HG02870 (cell line): ENCODE measurements around the gene C16orf46.
"Not testable (repeated sequence)": the region's sequence is repeated elsewhere in the genome, so short reads cannot be mapped to it uniquely, and the experiment has no call there.

Experiments
- ATAC-seq: cut with Tn5 transposase; IDR thresholded peaks from one replicate; pipeline ENCODE4 v1.9.1; 2021; ENCODE audit warnings: mild to moderate bottlenecking, moderate library complexity; ENCODE audit not compliant: unreplicated experiment

C16orf46 gene, protein sequence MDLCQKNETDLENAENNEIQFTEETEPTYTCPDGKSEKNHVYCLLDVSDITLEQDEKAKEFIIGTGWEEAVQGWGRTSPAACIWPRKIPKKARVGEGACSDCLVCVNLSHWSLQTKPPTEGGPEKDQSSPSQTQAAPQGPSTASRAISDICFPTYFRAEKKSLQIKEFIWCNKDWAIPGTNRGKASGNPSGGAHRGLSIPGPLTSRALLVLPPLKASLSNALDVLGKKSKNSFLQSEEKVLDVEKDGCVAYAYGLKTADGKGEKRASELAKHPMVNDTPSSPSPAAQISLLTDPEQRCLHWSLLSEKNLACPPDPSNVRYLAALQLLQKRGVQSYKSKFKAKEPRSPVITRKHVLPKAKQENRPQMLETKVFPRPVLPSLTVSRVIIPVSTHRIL

DNA sequence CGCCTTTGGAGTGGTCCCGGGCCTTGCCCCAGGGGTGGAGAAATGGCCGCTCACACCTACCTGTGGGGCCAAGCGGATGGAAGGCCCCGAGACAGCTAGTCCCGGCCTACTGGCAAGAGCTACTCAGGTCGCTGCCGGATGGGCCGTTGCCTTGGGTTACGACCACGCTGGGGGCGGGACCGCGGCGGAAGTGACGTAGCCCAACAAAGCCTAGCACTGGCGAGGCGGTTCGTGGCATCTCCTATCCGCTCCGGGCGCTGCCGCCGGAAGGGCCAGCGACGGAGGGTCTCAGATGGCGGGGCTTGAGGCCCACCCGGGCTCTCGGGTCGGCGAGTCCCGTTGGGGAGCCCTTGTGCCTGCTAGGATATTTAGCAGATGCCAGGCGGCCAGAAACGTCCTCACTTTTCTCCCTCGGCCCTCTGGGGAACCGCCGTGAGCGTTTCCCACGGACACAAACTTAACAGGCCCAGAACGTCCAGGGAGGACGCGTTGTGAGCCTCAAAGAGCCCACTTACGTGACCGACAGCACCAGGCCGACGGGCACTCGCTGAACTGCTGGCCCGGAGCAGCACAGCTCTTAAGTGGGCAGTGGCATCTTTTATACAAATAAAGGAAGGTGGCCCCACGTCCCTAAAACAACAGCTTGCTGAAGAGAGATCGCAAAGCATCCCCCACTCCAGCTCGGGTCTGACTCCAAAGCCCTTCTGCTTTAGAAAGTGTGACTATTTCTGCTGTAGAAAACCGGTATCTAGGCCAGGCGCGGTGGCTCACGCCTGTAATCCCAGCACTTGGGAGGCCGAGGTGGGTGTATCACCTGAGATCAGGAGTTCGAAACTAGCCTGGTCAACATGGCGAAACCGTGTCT is at the start of gene C16orf46:
C16orf46 (minus strand) TSS at position 163 of the 865 bp plus-strand sequence. CDS start 13,283 bp downstream, outside the sequence.
- ATAC-seq: peak; percentile 96

DNA sequence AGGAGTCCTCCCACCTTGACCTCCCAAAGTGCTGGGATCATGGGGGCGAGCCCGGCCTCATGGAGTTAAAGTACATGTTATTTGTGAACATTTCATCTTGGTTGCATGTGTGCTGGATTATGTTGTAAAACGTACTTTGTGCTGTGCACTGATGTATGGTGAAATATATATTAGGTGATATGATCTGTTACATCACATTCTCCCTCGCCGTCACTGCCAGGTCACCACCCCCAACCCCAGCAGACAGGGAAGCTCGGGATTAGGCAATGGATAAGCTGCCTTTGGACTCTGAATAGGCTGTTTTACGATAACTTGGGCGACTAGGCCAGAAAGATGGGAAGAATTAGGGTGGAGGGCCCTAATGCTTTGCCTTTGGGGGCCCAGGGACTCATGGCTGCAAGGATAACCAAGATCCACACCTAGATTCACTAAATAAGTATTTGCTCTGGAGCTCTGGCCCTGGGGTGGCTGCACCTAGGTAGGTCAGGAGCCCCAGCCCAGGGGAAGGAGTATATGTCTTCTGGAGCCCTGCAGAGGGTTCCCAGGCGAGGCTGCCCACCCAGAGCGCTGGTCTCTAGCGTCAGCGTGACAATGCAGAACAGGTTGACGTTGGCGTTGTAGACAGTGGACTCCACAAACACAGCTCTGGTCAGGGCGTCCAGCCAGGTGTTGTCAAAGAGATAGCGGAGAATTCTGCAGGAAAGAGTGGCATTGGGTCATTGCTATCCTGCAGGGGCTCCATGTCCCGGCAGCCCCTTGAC is 46.2 kb upstream of the C16orf46 start:
- no peak for ATAC-seq

DNA sequence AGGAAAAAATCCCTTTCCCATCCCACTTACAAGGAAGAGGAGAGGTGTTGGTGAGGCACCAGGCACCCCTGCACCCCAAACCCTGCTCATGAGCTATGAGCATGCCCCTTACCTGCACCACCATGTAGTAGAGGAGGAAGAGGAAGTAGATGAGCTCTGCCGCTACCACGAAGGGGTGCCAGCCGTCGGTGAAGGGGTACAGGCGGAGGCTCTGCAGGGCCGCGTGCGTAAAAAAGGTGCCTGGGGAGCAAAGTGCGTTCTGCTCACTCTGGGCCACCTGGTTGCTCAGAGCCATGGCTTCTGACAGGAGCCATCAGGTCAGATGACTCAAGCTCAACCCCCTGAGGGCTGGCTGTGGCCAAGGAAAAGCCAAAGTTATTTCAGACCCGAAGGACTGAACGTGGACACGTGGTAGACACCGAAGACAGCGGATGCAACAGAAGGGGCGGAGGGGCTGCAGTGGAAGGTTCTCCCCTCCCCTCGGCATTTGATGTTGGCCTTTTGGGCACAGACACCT is 44.5 kb upstream of the C16orf46 start:
- no peak for ATAC-seq

DNA sequence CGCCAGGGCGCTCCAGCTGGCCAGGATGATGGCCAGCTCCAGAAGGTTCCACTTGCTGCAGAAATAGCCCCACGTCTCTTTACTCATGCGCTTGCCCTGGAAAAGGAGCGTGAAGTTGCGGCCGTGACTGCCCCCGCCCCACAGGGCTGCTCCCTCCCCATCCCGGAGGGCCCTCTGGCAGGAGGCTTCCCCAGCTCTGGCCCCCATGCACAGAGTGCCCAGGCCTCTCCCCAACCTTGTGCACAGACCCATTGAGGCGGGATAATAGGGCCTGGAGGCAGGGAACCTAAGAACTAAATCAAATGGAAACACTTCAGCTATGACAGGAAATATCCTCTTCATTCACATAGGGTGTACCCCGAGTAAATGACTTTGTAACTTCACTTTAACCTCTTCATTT is 40.4 kb upstream of the C16orf46 start:
- ATAC-seq: no peak

DNA sequence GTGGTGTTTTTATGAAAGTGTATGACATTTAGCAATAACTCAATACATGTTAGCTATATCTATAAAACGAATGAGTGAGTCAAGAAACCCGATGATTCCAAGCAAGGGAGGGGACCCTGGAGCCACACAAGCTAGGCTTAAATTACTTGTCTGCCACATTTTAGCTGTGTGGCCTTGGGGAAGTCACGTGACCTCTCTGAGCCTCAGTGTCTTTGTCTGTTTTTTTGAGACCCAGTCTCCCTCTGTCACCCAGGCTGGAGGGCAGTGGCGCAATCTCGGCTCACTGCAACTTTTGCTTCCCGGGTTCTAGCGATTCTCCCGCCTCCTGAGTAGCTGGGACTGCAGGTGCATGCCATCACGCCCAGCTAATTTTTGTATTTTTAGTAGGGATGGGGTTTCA is 39.2 kb upstream of the C16orf46 start:
- no peak for ATAC-seq

DNA sequence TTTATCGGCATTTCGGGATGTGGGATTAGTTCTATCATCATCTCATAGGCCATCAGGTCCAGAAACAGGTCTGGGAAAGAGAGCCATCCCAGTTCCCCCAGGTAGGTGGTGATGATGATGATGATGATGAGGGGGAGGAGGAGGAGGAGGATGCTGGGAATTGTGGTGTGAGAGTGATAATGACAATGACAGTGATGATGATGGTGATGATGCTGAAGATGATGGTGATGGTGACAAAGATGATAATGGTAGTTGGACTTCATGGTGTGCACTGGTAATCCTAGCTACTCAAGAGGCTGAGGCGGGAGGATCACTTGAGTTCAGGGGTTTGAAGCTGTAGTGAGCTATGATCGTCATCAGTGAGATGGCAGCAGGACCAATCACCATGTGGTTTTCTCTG is 35.4 kb upstream of the C16orf46 start:
- no peak for ATAC-seq

DNA sequence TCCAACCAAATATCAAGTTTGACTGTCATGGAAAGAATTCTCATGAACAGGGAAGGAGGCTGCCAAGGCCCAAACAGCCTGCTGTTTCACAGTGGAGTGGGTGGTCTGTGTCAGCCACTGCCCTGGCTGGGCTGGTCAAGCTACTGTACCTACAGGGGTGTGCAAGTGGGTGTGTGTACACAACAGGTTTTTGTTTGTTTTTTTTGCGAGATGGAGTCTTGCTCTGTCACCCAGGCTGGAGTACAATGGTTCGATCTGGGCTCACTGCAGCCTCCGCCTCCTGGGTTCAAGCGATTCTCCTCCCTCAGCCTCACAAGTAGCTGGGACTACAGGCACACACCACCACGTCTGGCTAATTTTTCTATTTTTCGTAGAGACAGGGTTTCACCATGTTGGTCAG is 32.2 kb upstream of the C16orf46 start:
- ATAC-seq: not testable (repeated sequence)

DNA sequence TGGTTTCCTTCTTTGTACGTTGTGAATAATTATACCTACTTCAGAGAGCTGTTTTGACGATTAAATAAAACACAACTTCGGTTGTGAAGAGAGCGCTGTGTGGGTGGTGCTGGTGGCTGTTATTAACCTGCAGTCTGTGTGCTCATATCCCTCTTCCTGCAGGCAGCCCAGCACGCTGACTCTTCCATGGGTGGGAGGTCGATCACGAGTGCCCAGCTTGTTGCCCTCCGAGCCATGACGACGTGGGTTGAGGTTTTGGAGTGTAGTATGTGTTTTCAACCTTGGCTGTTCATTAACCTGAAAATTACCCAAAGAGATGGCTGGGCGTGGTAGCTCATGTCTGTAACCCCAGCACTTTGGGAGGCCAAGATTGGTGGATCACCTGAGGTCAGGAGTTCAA is 30.5 kb upstream of the C16orf46 start:
- no peak for ATAC-seq

DNA sequence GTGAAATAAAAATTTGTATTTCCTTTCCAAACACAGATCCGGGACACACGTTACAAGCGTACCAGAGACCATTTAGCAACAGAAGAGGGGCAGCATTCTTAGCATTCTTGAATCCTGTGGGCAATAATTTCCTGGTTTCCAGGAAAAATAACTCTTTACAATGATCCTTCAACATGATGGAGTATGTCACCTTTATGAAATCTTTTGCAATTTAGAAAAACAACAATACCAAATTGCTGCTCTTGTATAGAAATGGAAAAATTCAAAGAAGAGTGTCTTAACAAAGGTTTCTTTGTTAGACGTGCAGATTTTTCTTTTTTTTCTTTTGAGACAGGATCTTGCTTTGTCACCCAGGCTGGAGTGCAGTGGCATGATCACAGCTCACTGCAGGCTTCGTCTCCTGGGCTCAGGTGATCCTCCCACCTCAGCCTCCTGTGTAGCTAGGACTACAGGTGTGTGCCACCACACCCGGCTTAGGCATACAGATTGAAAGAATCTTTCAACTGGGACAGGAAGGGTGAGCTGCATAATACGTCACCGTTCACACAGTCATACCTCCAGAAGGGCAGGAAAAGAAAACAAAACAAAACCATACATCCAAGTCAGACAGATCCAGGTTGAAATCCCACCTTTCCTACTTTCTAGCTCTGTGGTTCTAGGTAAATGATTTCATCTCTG is 29.9 kb upstream of the C16orf46 start:
- ATAC-seq: no peak

DNA sequence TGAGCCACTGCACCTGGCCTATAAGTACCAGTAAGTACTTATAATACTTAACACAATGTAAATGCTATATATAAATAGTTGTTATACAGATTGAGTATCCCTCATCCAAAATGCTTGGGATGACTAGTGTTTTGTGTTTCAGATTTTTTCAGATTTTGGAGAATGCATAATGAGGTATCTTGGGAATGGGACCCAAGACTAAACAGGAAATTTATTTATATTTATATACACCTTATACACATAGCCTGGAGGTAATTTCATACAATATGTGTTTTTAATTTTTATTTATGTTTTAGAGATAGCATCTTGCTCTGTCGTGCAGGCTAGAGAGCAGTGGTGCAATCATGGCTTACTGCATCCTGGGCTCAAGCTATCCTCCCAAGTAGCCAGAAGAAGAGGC is 28.9 kb upstream of the C16orf46 start:
- no peak for ATAC-seq

DNA sequence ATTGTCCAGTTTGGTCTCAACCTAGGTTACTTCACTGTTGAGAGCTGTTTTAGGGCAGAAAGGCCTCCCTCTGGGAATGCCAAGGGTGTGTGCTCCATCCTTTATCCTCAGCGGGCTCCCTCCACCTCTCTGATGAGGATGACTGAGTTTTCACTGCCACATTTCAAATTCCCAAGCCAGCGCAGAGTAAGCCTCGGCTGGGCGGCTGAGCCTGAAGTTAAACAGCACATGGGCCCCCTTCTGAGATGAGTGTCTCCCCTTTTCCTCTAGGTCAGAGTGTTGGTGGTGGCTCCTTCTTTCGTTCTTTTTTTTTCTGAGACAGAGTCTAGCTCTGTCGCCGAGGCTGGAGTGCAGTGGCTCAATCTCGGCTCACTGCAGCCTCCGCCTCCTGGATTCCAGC is 24.7 kb upstream of the C16orf46 start:
- ATAC-seq: no peak

DNA sequence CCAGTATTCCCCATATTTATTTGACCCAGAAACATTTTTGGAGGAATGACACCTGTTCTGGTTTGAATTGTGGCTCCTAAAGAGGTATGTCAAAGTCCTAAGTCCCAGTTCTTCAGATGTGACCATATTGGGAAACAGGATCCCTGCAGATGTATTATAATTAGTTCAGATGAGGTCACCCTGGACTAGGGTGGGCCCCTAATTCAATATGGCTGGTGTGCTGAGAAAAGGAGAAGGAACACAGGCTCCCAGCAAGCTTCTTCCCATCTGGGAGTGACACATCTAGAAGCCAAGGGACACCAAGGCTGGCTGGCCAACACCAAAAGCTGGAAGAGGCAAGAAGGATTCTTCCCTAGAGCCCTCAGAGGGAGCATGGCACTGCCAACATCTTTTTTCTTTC is 22.9 kb upstream of the C16orf46 start:
- ATAC-seq: no peak

DNA sequence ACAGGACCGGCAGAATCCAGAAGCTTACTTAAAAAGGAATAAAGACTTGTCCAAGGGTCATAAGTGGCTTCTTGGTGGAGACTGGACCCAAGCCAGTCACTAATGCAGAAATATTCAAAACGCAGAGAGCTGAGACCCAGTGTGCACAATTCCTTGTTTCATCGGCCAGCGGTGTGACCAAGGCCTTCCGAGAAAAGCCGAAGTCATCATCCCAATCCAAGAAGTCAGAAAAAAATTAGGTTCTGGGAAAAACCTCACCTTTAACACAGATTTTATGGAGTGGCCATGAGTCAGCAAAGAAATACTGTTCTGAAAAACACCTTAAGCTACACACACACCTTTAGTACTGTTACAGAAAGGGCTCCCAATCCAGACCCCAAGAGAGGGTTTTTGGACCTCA is 20.2 kb upstream of the C16orf46 start:
- ATAC-seq: no peak

DNA sequence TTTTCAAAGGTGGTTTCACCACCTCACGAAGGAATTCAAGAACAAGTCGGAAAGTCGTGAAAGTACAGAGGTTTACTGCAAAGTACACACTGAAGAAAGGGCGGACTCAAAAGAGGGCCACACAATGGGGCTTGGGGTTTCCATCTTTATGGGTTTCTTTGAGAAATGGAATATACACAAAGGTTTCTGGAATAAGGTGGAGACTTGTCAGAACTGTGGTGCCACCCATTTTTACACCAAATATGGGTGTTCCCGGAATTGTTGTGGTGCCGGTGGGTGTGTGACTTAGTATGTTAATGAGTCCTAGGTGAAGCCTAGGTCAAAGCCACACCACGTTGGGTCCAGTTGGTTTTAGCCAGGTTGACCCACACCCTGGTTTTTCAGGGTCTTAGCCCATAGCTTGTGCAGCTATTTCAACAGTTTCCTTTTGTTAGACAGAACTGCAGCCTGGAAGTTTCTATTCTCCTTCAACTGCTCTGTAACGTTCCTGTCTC is 19.7 kb upstream of the C16orf46 start:
- no peak for ATAC-seq

DNA sequence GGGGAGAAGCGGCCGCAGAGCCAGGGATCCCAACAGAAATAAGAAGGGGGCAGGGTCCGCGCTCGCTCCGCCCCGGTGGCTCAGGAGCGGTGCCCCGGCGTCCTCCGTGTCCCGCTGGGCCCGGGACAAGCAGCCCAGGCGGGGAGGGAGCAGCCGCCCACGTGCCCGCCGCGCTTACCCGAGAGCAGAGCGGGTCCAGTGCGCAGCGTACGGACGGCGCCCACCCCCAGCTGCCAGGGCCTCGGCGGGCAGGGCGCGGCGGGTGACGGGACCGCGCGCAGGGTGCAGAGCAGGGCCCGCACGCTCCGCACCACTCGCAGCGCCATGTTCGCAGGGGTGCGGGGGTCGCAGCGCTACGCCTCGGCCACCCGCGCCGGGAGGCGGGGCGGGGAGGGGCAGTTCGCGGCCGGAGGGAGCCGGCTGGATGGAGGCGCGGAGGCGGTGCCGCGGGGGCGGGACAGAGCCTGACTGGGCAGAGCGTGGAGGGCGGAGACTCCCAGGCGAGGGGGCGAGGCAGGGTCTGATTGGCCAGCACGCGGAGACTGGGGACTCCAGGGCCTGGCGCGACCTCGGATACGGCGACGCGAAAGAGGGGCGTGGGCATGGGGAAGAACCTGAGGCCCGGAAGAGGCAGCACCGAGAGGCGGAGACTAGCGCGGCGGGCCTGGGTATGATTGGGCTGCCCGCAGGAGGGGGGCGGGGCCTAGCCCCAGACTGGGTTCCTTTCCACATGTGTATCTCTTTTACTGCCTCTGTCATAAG is 19.1 kb upstream of the C16orf46 start, which contains the start of gene GCSH:
GCSH (minus strand) TSS at position 443 of the 762 bp plus-strand sequence; CDS start at position 326, 117 bp downstream.
- ATAC-seq: peak; percentile 98

DNA sequence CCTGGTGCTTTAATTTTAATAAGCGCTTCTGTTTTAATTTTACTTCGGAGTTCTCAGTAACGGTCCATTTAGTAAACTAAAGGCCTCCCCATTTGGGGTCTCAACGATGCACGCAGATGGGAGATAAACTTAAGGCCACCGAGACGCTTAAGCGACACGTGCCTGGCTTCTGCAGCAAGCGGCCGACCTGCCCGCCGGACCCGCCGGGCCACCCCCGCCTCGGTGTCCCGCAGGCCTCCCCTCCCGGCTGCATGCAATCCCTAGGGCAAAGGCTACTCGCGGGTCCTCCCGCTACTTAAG is 18.6 kb upstream of the C16orf46 start:
- peak; percentile 3 for ATAC-seq

DNA sequence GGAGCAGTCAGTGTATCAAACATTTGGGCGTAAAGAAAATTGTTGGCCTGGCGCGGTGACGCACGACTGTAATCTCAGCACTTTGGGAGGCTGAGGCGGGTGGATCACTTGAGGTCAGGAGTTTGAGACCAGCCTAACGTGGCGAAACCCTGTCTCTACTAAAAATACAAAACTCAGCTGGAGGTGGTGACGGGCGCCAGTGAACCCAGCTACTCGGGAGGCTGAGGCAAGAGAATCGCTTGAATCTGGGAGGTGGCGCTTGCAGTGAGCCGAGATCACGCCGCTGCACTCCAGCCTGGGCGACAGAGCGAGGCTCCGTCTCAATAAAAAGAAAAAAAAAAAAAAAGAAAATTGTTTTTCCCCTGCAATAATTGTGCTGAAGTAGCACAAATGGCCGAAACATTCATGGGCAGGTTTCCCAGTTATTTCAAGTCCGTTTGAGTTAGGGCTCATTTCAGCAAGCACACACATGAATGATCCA is 17.8 kb upstream of the C16orf46 start:
- no peak for ATAC-seq

DNA sequence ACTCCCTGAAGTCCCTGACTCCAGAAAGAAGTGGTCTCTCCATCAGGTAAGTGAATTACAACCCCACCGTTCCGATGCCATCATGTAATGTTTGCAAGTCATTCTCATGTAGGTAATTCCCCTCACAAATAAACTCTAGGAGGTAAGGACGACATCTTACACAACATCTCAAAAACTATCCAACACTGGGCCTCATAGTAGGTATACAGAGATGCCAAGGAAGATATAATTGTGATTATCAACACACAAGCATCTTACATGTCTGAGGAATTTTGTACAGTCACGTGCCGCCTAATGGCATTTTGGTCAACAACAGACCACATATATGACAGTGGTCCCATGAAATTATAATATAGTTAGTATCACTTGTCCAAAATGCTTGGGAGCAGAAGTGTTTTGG is 11.8 kb upstream of the C16orf46 start:
- no peak for ATAC-seq

DNA sequence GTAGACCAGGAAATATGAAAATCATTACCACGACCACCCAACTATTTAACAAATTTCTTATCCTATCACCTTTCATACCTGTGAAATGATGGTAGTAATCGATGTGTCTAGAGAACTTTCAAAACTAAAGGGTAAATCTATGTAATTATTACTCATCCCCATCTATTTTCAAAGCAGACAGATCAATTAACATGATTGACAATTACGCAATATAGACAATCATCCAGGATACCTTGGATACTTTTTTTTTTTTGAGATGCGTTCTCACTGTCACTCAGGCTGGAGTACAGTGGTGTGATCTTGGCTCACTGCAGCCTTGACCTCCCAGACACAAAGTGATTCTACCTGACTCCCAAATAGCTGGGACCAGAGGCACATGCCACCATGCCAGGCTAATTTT is 4.0 kb upstream of the C16orf46 start:
- no peak for ATAC-seq

DNA sequence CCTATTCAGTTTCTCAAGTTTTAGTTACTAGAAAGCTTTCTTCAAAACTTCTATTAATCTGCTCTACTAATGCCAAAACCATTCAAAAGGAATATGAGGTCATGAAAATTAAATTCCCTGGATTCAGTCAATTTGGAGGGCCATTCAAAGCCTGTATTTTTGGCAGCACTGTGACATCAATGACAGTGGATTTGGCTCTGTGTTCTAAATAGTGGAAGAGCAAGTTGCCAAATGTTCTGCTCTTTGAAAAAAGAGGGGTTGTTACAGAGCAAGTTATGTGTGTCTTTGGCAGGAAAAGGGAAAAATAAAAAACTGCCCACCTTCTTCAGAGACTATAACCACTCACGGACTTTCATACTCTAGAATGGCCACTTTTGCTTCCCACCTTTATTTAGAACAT is 3.2 kb upstream of the C16orf46 start:
- no peak for ATAC-seq
